A549 treated with CORT108297 at 1 μM for 4 hours (cell line): ENCODE results near the gene POLR1A. TPM values are rescaled to one million over a fixed set of nuclear protein-coding genes. Genes with fewer than 3 reads are reported as not detected.

ENCODE experiments used
- total RNA-seq: library from RNA; stranded (reverse); fragments of 200-300 nt; extraction: Qiagen RNA extraction; gene quantifications from 5 replicates; pipeline ENCODE4 v1.2.3, GENCODE V29; 2022

POLR1A gene
- total RNA-seq = 20.8 to 26.7 TPM (median 24.3 TPM) in 5 replicates

GRCh38 chr2:86105252-86105968, at the start of gene POLR1A:
Gene POLR1A (minus strand): TSS chr2:86105886. CDS start chr2:86105776, 110 bp downstream.

GRCh38 chr2:86105969-86106945, 571 bp upstream of the POLR1A start, which contains the start of gene PTCD3:
Gene PTCD3 (plus strand): TSS chr2:86106235. CDS start chr2:86106248, 13 bp downstream.

Other genes starting within 250 kb of the POLR1A start
- 33.7 to 45.8 TPM (median 38.9 TPM) in 5 replicates for gene ST3GAL5, start 216.9 kb downstream of the POLR1A start, total RNA-seq
- gene PTCD3, start 349 bp upstream of the POLR1A start, total RNA-seq = 56.2 to 120 TPM (median 77.0 TPM) in 5 replicates
- 102 to 116 TPM (median 110 TPM) in 5 replicates for gene IMMT, start 89.6 kb upstream of the POLR1A start, total RNA-seq
- 66.8 to 98.4 TPM (median 73.1 TPM) in 5 replicates for gene MRPL35, start 93.6 kb upstream of the POLR1A start, total RNA-seq
- gene REEP1, start 231.7 kb upstream of the POLR1A start, total RNA-seq = 0.67 to 0.87 TPM (median 0.74 TPM) in 5 replicates